K562 (cell line): ENCODE results near the gene PAXIP1. TPM values are rescaled to one million over a fixed set of nuclear protein-coding genes. Genes with fewer than 3 reads are reported as not detected.
A peak's percentile ranks its signal among the peaks of the same experiment; 100 is the strongest.

Experiments used
- ARID3A ChIP-seq: IDR thresholded peaks from 2 replicates; pipeline ENCODE4 v1.6.1; 2012; ENCODE audit warnings: low read depth, low read length, improper control_type of control experiment, borderline replicate concordance
- CTCFL ChIP-seq: IDR thresholded peaks from 2 replicates; pipeline ENCODE4 v1.6.1; 2011; ENCODE audit warnings: borderline replicate concordance, low read depth, mild to moderate bottlenecking, moderate library complexity, low read length; ENCODE audit not compliant: insufficient read depth, poor library complexity, severe bottlenecking
- GABPA ChIP-seq: fragments of 200-800 bp; sonication (Bioruptor generic); conservative IDR thresholded peaks from 2 replicates; pipeline ENCODE4 v1.6.1; 2016; ENCODE audit warnings: low read depth, missing genetic modification characterization, missing compliant biosample characterization
- HMBOX1 ChIP-seq: sonication (generic); IDR thresholded peaks from 2 replicates; pipeline ENCODE4 v1.6.1; 2016
- HMG20A ChIP-seq: fragments of 450-650 bp; formaldehyde crosslinking; conservative IDR thresholded peaks from 2 replicates; pipeline ENCODE4 v1.4.0; 2020; ENCODE audit warnings: mild to moderate bottlenecking, mixed read lengths
- RB1 ChIP-seq: fragments of 450-650 bp; IDR thresholded peaks from 2 replicates; pipeline ENCODE4 v1.6.1; 2017; ENCODE audit warnings: low read depth, mild to moderate bottlenecking
- SAP30 ChIP-seq: fragments of 200-600 bp; sonication (generic); IDR thresholded peaks from 2 replicates; pipeline ENCODE4 v1.6.1; 2012; ENCODE audit warnings: borderline replicate concordance, low read depth, mild to moderate bottlenecking, moderate library complexity, low read length, control low read depth, inconsistent platforms; ENCODE audit not compliant: insufficient read depth, poor library complexity, severe bottlenecking
- SNAPC5 ChIP-seq: fragments of 250-450 bp; sonication (Bioruptor Pico); IDR thresholded peaks from 2 replicates; pipeline ENCODE4 v1.8.0; 2021; ENCODE audit warnings: moderate library complexity, mild to moderate bottlenecking, inconsistent platforms
- UBTF ChIP-seq, 2 experiments: IDR thresholded peaks; 2 replicates each; pipeline ENCODE4 v1.6.1; 2012; ENCODE audit warnings: improper control_type of control experiment in 2 of 2, low read depth in 2 of 2, low read length in 2 of 2, borderline replicate concordance in 1 of 2
- ZFX ChIP-seq: sonication (generic); formaldehyde crosslinking; IDR thresholded peaks from 2 replicates; pipeline ENCODE4 v1.8.0; 2022; ENCODE audit warnings: mild to moderate bottlenecking, missing genetic modification reagents, moderate library complexity
- ZHX1 ChIP-seq: fragments of 150-350 bp; conservative IDR thresholded peaks from 2 replicates; pipeline ENCODE4 v1.6.1; 2014; ENCODE audit warnings: low read length
- ZNF398 ChIP-seq: fragments of 250-450 bp; sonication (Bioruptor Pico); IDR thresholded peaks from 2 replicates; pipeline ENCODE4 v1.8.0; 2021; ENCODE audit warnings: moderate library complexity, mild to moderate bottlenecking, inconsistent platforms
- polyA plus RNA-seq, 8 experiments: library from polyadenylated mRNA; depleted of rRNA in 4 of 8; stranded (reverse) in 5 of 8; unstranded in 3 of 8; fragments of >200 nt; fragmentation: Nextera tagmentation in 2 of 8; fragmentation: Illumina TruSeq in 1 of 8; extraction: Ambion mirVana in 2 of 8; extraction: Trizol in 1 of 8; gene quantifications; 2 replicates each; pipeline versions ENCODE4 v1.2.1 to v1.2.3, GENCODE V29; 2011 to 2014; ENCODE audit warnings: inconsistent platforms in 1 of 8, missing spikeins in 1 of 8
- total RNA-seq, 7 experiments: library from RNA; depleted of rRNA in 6 of 7; stranded (reverse); fragments of >200 nt in 6 of 7; fragmentation: Illumina TruSeq in 2 of 7; extraction: Trizol in 2 of 7; gene quantifications; 2 replicates each; pipeline versions ENCODE4 v1.2.1 to v1.2.3, GENCODE V29; 2011 to 2021; ENCODE audit warnings: low replicate concordance in 1 of 7

PAXIP1 gene
- total and polyA plus RNA-seq, 9 of the 15 experiments (the other 6 are each of a cell fraction or from before 2014, with no cell fraction given) = 9.7 to 37.9 (median 28.4) TPM

- TF ChIP-seq ZNF398 (CRISPR knock-in tag) (no peak), HMG20A (CRISPR knock-in tag) (no peak), ZHX1 (0 out of 2 replicates have a peak, but pooled peaks have one; percentile 11), GABPA (peak; percentile 67), CTCFL (no peak), UBTF (IDR thresholded peaks at IDR 0.05; ENCODE audit: borderline replicate concordance in 1 of 2, low read depth in 2 of 2, low read length in 2 of 2) (peak; percentile 72 to 87; a peak in 2 of 4 replicates), HMBOX1 (peak; percentile 39), SAP30 (peak; percentile 71), SNAPC5 (CRISPR knock-in tag) (no peak), ZFX (CRISPR knock-in tag) (peak; percentile 99), ARID3A (no peak), RB1 (peak; percentile 64)
Measured at GRCh38 chr7:155003376-155004214, 671 bp upstream of the PAXIP1 start (continued).
